HG03565 (cell line): ENCODE results near the gene ALOX5AP.

Experiments used
- ATAC-seq: cut with Tn5 transposase; IDR thresholded peaks from one replicate; pipeline ENCODE4 v1.9.1; 2021; ENCODE audit warnings: mild to moderate bottlenecking, moderate library complexity; ENCODE audit not compliant: unreplicated experiment

The ALOX5AP gene

GRCh38 chr13:30757026-30757742, 21.8 kb downstream of the ALOX5AP start:
- ATAC-seq, result no peak

GRCh38 chr13:30759748-30760147, 24.4 kb downstream of the ALOX5AP start:
- no peak for ATAC-seq

GRCh38 chr13:30762643-30763042, 27.3 kb downstream of the ALOX5AP start:
- ATAC-seq, result no peak

GRCh38 chr13:30763786-30764413, 28.6 kb downstream of the ALOX5AP start:
- ATAC-seq, result no peak

GRCh38 chr13:30766231-30766630, 30.9 kb downstream of the ALOX5AP start:
- ATAC-seq, result no peak

- no peak for ATAC-seq
Observed at GRCh38 chr13:30770929-30771328, 35.6 kb downstream of the ALOX5AP start.

GRCh38 chr13:30773561-30773960, 38.2 kb downstream of the ALOX5AP start:
- no peak for ATAC-seq

- no peak for ATAC-seq
Observed at GRCh38 chr13:30774214-30774730, 38.9 kb downstream of the ALOX5AP start.

GRCh38 chr13:30776661-30777060, 41.3 kb downstream of the ALOX5AP start:
- ATAC-seq, result no peak

- ATAC-seq, result no peak
Observed at GRCh38 chr13:30779016-30779415, 43.7 kb downstream of the ALOX5AP start.

- ATAC-seq, result no peak
Observed at GRCh38 chr13:30779608-30780007, 44.3 kb downstream of the ALOX5AP start.

- ATAC-seq, result no peak
Observed at GRCh38 chr13:30780338-30780981, 45.1 kb downstream of the ALOX5AP start.

- no peak for ATAC-seq
Observed at GRCh38 chr13:30785191-30785850, 50.0 kb downstream of the ALOX5AP start.

GRCh38 chr13:30786648-30787047, 51.3 kb downstream of the ALOX5AP start:
- ATAC-seq, result no peak

- ATAC-seq, result no peak
Observed at GRCh38 chr13:30787738-30788525, 52.6 kb downstream of the ALOX5AP start.

GRCh38 chr13:30789166-30789862, 54.0 kb downstream of the ALOX5AP start:
- ATAC-seq, result no peak

- no peak for ATAC-seq
Observed at GRCh38 chr13:30790592-30790991, 55.2 kb downstream of the ALOX5AP start.

GRCh38 chr13:30791354-30792001, 56.1 kb downstream of the ALOX5AP start:
- ATAC-seq, result no peak

- no peak for ATAC-seq
Observed at GRCh38 chr13:30792285-30793000, 57.1 kb downstream of the ALOX5AP start.
